SJCRH30 (cell line): ENCODE measurements around the gene SCNN1A. TPM values are rescaled to one million over a fixed set of nuclear protein-coding genes. Genes with fewer than 3 reads are reported as not detected.

ENCODE experiments used
- DNase-seq, 2 experiments: peaks; one replicate each; pipeline ENCODE4 v3.0.0-alpha.2; 2015 to 2020
- H3K27ac ChIP-seq: fragments of 250-450 bp; sonication (Bioruptor Pico); 2 replicates; pipeline ENCODE4 v1.5.1; 2020; ENCODE audit warnings: mild to moderate bottlenecking, moderate library complexity
- H3K27me3 ChIP-seq: fragments of 250-450 bp; sonication (Bioruptor Pico); 2 replicates; pipeline ENCODE4 v1.5.1; 2020; ENCODE audit warnings: mild to moderate bottlenecking, moderate library complexity
- H3K36me3 ChIP-seq: fragments of 250-450 bp; sonication (Bioruptor Pico); 2 replicates; pipeline ENCODE4 v1.5.1; 2020; ENCODE audit warnings: mild to moderate bottlenecking, moderate library complexity
- H3K4me1 ChIP-seq: fragments of 250-450 bp; sonication (Bioruptor Pico); 2 replicates; pipeline ENCODE4 v1.5.1; 2020; ENCODE audit warnings: mild to moderate bottlenecking, moderate library complexity
- H3K4me3 ChIP-seq: fragments of 250-450 bp; sonication (Bioruptor Pico); 2 replicates; pipeline ENCODE4 v1.5.1; 2020; ENCODE audit warnings: mild to moderate bottlenecking, moderate library complexity
- H3K9me3 ChIP-seq: fragments of 250-450 bp; sonication (Bioruptor Pico); replicated peaks from 2 replicates; pipeline ENCODE4 v1.5.1; 2020; ENCODE audit warnings: mild to moderate bottlenecking, moderate library complexity
- total RNA-seq: library from RNA; depleted of rRNA; stranded (reverse); fragments of >200 nt; shearing (Covaris generic); gene quantifications from 2 replicates; pipeline ENCODE4 v1.2.3, GENCODE V29; 2014

Gene SCNN1A
- total RNA-seq, 1 experiment from 2014 or later, result not detected

DNA sequence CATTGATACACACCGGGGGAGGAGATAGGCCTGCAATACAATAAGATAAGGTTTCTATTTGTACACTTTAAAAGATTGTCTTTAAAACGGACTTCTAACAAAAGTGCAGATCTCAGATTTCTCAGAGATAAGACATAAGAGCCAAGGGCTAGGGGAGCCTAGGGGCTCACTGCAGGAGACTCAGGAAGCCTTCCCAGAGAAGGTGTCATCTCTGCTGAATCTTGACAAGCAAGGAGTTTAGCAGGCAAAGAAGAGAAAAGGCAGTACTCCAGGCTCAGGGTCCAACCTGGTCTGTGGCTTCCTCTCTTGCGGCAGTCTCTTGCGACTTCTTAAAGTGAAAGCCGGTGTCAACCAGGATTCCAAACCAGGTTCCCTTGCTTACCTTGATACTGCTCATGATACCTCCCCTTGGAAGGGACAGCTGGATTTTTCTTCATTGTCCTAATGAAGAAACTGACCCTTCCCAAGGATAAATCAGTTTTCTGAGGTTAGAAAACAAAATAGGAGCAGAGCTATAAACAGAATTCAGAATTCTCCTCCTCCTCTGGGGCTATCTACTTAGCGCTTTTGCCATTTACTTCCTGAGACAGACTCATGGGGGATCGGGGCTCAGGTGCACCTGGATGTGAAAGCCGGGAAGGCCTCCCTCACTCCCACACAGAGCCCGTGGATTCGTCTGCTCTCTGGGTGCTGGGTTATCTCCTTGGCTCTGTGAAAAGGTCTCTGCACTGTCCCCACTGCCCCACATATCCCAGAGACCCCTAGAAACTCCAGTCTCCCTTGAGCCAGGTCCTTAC, 1.7 kb upstream of the SCNN1A start:
- DNase-seq, result no peak
- H3K9me3 ChIP-seq, result no peaks in the 10 kb centered on the region
- no peaks in the 10 kb centered on the region for H3K36me3 ChIP-seq
- H3K4me3 ChIP-seq, result no peak overlapping the region
- no peaks in the 10 kb centered on the region; the same call in 1 of the 2 replicates for H3K27me3 ChIP-seq
- H3K27ac ChIP-seq, result no peak overlapping the region
- peaks cover 23% of the 10 kb centered on the region for H3K4me1 ChIP-seq

DNA sequence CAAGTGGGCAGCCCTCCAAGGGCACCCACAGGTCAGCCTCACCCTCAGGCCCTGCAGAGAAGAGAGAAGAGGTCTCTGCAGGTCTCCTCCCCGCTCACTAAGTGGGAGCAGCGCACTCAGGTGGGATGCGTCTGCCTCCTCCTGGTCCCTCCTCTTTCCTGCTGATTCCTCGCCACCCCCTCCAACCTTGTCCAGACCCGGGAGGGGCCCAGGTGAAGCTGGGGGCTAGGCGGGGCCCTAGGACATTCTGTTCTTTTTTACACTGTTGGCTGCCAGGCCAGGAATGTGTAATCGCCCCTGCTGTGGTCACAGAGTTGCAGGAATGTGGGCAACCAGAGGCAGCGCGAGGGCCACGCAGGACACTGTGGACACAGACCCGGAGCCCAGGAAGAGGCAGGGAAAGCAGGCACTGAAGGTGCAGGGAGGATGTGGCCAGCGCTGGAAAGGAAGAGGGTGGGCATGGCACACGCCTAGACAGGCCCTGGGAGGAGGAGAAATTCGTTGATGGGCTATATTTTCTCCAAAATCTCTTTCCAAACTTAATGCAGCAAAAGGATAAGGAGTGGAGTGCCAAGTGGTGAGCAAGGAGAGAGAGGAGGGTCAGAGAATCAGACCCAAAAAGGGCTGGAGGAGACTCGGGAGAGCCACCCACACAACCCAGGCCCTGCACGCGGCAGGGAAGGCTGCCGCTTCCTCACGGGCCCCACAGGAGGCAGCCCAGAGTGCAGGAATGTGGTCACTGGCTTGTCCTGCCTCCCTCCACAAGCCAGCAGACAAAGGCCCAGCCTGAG, 911 bp upstream of the SCNN1A start:
- Histone ChIP-seq H3K4me3 (no peak overlapping the region), H3K4me1 (peaks cover 29% of the 10 kb centered on the region), H3K36me3 (no peaks in the 10 kb centered on the region), H3K27me3 (no peaks in the 10 kb centered on the region; the same call in 1 of the 2 replicates), H3K9me3 (no peaks in the 10 kb centered on the region), H3K27ac (no peak overlapping the region)
- DNase-seq, result peak; percentile 46 to 59

DNA sequence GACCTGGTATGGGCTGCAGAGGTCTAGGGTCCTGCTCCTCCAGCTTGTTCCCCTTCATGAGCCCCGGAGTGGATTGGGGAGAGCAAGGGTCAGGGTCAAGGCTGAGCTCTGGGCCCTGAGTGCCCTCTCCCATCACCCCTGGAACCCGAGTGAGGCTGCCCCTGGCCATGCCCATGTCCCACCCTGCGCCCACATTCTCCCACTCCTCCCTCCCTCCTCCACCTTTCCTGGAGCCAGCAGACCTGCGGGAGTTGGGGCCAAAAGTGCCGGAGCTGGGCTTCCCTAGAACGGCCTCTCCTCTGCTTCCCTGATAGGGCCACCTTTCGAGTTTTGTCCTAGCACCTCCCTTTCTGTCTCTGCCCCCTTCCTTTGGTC, 590 bp downstream of the SCNN1A start:
- H3K4me1 ChIP-seq, result peaks cover 37% of the 10 kb centered on the region
- no peaks in the 10 kb centered on the region for H3K9me3 ChIP-seq
- H3K27ac ChIP-seq, result no peak overlapping the region
- no peaks in the 10 kb centered on the region for H3K36me3 ChIP-seq
- H3K27me3 ChIP-seq, result no peaks in the 10 kb centered on the region
- DNase-seq, result no peak
- H3K4me3 ChIP-seq, result no peak overlapping the region

DNA sequence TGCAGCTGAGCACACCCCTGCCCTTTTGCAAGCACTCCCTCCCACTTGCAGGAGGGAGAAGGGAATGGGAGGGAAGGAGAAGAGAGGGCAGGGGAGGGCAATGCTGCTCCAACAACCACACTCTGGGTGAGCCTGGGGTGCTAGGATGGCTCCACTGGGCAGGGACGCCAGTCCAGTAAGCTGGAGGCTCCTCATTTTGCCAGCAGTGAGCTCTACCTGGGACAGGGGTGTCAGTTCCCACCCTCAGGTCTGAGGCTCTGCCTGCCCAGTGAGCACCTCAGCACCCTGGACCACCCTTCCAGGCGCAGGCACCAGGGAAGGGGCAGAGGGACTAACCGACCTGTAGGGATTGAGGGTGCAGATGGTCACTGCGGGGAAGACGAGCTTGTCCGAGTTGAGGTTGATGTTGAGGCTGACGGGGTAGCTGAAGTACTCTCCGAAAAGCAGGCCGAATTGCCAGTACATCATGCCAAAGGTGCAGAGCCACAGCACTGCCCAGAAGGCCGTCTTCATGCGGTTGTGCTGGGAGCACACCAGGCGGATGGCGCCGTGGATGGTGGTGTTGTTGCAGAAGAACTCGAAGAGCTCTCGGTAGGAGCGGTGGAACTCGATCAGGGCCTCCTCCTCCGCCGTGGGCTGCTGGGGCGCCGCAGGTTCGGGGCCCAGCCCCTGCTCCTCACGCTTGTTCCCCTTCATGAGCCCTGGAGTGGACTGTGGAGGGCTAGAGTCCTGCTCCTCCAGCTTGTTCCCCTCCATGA, 1.2 kb downstream of the SCNN1A start:
- Histone ChIP-seq H3K9me3 (no peaks in the 10 kb centered on the region), H3K4me1 (peaks cover 37% of the 10 kb centered on the region), H3K4me3 (no peak overlapping the region), H3K27ac (no peak overlapping the region), H3K36me3 (no peaks in the 10 kb centered on the region), H3K27me3 (no peaks in the 10 kb centered on the region)
- no peak for DNase-seq

DNA sequence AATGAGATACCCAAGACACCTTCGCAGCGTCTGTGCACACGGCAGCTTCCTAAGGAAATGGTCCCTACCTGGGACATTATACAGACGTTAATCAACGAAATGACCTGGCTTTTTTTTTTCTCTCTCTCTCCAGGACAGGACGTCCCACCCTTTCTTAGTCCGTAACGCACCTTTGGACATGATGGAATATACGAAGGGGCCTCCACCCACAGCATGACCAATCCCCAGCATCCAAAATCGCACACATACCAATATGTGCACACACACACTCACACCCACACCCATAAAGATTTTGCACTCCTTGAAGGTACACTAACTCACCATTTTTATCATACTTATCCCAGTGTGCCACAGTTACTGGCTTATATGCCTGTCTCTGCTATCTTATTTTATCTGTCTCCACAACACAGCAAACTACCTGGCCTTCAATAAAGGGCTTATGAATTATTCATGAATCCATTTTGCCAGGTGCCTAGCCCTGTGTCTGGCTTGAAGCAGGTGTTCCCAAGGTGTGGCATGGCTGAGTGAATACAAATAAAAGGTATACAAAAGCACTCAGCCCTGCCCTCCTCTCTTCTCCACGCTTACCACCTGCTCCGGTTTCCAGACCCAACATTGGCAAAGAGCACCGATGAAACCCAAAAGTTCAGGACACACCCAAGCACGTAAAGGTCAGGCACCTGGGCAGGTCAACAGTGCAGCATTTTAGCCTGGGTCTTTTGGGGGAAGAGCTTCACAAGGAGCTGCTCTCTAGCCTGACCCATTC, 2.2 kb downstream of the SCNN1A start:
- Histone ChIP-seq H3K27me3 (no peaks in the 10 kb centered on the region), H3K27ac (no peak overlapping the region), H3K36me3 (no peaks in the 10 kb centered on the region), H3K4me1 (peaks cover 37% of the 10 kb centered on the region), H3K9me3 (no peaks in the 10 kb centered on the region), H3K4me3 (no peak overlapping the region)
- no peak for DNase-seq

DNA sequence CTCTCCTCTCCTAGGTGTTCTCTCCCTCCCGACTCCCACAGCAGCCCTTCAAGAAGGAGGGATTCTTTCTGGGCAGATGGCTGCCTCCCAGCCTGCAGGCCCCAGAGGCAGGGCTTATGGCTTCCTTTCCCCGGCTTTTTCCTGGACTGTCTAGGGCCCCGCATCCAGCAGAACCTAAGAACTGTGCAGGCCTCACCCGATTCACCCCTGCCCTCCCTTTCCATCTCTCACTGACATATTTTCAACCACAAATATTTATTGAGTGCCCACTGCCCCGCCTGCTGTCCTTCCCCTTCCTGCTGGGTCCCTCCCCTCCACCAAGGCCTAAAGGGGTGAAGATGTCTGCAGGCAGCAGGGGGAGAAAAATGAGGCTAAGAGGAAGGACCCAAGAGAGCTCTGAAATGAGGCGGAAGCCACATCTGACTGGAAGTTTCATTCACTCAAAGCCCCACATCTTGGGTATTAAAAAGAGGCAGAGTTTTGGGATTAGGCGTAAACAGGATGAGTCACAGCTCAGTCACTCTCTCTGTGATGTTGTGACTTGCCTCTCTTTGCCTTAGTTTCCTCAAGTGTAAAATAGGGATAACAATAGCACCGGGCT, 2.9 kb downstream of the SCNN1A start:
- peak; percentile 86 to 89 for DNase-seq
- Histone ChIP-seq H3K27ac (peak overlapping the region; percentile 28; the same call in 1 of the 2 replicates), H3K4me1 (peaks cover 37% of the 10 kb centered on the region), H3K27me3 (no peaks in the 10 kb centered on the region), H3K4me3 (no peak overlapping the region), H3K9me3 (no peaks in the 10 kb centered on the region), H3K36me3 (no peaks in the 10 kb centered on the region)

DNA sequence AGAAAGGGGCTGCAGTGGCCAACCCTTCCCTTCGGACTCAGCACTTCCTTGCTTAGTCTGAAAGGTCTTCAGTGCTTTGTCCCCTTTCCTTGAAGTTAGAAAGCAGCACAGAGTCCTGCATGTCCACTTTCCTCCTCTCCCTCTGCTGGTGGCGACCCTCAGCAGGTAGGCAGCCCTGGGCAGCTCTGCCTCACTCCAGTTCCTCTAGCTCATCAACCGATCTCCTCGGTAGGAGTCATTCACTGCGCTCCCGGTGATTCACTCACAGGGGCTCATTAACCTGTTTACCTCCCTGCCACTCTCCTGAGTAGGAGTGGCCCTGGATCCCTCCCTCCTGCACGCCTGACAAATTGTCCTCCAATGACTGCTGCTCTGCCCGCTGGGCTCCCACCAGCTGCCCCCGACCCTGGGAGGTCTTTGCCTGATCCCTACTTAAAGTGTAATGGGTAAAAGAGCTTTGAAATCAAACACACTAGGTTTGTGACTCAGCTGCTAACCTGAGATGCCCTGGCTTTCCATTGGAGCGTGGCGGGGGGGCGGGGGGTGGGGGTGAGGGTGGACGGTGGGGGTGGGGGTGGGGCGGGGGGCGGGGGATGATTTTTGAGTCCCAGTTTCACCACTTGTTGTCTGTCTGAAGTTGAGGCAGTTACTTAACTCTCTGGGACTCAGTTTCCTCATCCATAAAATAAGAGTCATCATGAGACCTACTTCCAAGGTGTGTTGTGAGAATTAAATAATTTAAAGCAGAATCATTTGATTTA, 4.2 kb downstream of the SCNN1A start:
- H3K27me3 ChIP-seq, result no peaks in the 10 kb centered on the region
- H3K36me3 ChIP-seq, result no peaks in the 10 kb centered on the region
- peak overlapping the region; percentile 28; the same call in 1 of the 2 replicates for H3K27ac ChIP-seq
- no peaks in the 10 kb centered on the region for H3K9me3 ChIP-seq
- peak; percentile 87 to 88 for DNase-seq
- no peak overlapping the region for H3K4me3 ChIP-seq
- peaks cover 30% of the 10 kb centered on the region for H3K4me1 ChIP-seq

DNA sequence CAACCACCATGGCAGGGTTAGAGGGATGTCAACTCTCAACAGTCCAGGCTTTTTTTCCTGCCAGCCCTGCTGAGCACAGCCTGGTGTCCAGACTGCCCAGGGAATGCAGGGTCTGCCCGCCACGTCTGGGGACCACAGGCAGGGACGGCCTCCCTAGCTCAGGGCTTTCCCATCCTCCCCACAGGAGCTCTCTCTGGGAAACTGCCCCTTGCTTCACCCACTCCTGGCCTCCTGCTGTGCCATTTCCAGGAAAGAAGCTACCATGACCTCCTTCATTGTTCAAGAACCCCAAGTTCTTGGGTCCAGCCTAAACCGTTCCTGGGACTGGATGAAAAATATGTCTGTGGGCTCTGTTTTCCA, 4.8 kb downstream of the SCNN1A start:
- Histone ChIP-seq H3K27ac (peak overlapping the region; percentile 23; the same call in 1 of the 2 replicates), H3K36me3 (no peaks in the 10 kb centered on the region), H3K9me3 (no peaks in the 10 kb centered on the region), H3K27me3 (no peaks in the 10 kb centered on the region), H3K4me1 (peaks cover 23% of the 10 kb centered on the region), H3K4me3 (no peak overlapping the region)
- DNase-seq, result no peak

DNA sequence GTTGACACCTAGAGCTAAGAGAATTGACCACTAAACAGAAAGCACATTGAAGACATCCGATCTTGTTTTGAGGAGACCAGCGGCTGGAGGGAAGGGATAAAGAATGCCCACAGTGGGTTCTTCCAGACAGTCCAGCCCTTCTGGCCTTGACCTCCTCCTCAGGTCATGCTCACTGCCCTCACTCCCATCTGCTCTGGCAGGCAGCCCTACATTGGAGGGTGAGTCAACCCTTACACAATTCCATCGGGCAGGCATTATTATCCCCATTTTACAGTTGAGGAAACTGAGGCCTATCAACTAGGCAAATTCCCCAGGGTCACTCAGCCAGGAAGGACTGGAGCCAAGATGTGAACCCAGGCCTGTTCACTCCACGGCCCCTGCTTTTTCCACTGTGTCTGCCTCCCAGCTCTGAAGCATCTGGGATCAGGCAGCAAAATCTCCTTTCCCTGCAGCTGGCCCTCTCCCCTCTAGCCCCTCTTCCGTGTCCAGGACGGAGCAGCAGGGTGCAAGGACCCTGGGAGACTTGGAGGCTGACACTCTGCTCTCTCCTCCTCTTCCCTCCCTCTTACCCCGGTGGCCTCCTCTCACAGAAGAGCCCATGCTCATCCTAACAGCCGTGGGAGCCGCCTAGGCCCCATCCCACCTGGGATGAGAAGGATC, 5.3 kb downstream of the SCNN1A start:
- H3K27me3 ChIP-seq, result no peaks in the 10 kb centered on the region
- H3K4me3 ChIP-seq, result no peak overlapping the region
- no peaks in the 10 kb centered on the region for H3K9me3 ChIP-seq
- H3K36me3 ChIP-seq, result no peaks in the 10 kb centered on the region
- H3K27ac ChIP-seq, result no peak overlapping the region
- peaks cover 23% of the 10 kb centered on the region for H3K4me1 ChIP-seq
- no peak for DNase-seq

DNA sequence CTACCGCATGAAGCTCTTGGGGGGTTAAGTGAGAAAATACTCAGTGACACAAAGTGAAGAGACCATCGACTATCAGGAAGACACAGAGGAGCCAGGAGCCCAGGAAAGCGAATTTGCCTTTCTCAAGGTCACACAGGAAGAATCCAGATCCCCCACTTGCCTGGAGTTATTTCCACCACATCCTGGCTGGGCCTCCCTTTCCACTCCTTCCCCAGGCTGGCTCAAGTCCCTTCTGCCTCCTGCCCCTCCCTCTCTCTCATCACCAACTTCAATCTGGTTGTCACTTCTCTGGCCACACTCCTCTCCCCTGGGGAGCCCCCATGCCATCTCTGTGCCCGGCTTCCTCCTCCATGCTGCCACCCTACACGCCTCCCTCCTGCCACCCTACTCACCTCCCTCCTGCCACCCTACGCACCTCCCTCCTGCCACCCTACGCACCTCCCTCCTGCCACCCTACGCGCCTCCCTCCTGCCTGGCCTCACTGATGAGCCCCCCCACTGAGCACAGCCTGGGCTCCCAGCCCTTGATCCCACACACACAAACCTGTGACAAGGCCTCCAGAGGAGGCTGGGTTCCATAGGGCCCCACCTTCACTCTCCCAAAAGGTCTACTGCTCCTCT, 6.3 kb downstream of the SCNN1A start:
- H3K4me1 ChIP-seq, result peaks cover 23% of the 10 kb centered on the region
- H3K36me3 ChIP-seq, result no peaks in the 10 kb centered on the region
- H3K27ac ChIP-seq, result no peak overlapping the region
- no peaks in the 10 kb centered on the region for H3K9me3 ChIP-seq
- no peak overlapping the region for H3K4me3 ChIP-seq
- no peak for DNase-seq
- no peaks in the 10 kb centered on the region for H3K27me3 ChIP-seq

DNA sequence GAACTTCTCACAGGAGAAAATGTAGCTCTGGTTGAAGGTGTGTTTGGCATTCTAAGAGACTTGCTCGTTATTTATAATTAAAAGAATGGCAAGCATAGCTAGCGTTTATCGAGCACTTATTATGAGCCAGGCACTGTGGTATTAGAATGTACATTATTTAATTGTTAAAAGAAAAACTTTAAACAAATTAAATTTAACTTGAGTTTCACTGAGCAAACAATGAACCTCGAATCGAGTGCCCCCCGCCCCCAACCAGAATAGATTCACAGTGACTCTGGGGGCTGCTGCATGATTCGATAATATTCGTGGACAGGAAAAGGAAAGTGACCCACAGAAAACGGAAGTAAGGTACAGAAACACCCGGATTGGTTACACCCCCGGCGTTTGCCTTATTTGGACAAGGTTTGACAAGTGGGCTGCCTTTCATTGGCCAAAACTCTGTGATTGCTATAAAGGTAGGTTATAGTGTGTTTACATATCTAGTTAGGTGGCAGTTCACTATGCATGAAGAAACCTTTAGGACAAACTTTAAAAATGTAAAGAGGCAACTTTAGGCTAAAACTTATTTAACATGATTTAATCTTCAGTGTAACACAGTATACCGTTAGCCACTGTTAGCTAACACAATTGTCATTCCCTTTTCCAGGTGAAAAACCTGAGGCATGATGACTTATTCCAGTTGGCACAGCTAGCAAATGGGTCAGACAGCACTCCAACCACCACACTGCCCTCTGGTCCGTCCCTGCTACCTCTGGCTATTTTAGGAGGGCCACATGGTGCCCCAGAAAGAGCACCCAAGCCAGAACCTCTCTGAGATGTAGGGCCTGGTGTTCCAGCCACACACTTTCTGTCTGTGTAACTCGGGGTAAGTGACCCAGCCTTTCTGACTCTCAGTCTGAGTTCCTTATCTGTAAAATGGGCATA, 7.1 kb downstream of the SCNN1A start:
- Histone ChIP-seq H3K9me3 (no peaks in the 10 kb centered on the region), H3K4me3 (no peak overlapping the region), H3K27ac (no peak overlapping the region), H3K4me1 (peaks cover 23% of the 10 kb centered on the region), H3K27me3 (no peaks in the 10 kb centered on the region), H3K36me3 (no peaks in the 10 kb centered on the region)
- DNase-seq, result no peak
